Midbrain (tissue), 1 donor: ENCODE data around the gene TJP3.

Source experiments
- DNase-seq: peaks from one replicate; lab custom pipeline; 2025; lab: John Stamatoyannopoulos, UW

The TJP3 gene

DNA sequence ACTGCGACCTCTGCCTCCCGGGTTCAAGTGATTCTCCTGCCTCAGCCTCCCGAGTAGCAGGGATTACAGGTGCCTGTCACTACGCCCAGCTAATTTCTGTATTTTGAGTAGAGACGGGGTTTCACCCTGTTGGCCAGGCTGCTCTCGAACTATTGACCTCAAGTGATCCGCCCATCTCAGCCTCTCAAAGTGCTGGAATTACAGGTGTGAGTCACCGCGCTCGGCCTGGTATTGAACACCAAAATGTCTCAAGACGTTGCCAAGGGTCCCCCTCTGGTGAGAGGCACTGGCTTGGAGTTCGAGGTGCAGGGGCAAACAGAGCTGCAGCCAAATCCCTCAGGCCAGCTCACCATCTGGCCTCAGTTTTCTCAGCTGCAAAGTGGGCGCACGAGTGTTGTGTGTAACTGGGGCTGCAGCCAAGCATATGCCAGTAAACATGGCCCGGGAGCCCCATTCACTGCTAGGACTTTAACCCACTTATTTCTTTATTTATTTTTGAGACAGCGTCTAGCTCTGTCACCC, 8.0 kb downstream of the TJP3 start:
- DNase-seq: no peak

GRCh38 chr19:3719868-3720267, 11.7 kb downstream of the TJP3 start:
- no peak for DNase-seq

DNA sequence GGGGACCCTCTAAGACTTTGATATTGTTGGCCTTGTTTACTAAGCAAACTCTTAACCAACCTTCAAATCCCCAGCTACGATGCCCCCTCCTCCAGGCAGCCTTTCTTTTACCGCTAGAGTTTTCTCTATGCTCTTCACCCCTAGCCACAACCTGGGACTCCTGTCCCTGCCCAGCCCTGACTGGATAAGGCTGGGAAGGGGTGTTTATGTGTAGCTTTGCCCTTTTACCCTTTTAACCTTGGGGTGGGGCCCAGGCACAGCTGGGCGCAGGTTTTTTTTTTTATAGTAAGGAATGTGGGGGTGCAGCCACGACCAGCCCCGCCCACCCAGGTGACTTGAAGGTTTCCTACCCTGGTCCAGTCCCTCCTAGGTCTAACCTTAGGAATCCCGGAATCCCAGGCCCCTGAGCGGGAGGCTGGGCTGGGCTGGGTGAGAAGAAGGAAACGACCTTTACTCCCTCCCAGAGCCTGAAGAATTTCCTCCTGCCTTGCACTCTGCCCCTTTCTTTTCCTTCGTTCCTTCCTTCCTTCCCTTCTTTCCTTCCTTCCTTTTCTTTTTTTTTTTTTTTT, 12.2 kb downstream of the TJP3 start:
- DNase-seq: no peak

GRCh38 chr19:3721131-3721886, 13.1 kb downstream of the TJP3 start:
- DNase-seq: peak; percentile 33

- no peak for DNase-seq
Measured at GRCh38 chr19:3721887-3722442, 13.8 kb downstream of the TJP3 start.

DNA sequence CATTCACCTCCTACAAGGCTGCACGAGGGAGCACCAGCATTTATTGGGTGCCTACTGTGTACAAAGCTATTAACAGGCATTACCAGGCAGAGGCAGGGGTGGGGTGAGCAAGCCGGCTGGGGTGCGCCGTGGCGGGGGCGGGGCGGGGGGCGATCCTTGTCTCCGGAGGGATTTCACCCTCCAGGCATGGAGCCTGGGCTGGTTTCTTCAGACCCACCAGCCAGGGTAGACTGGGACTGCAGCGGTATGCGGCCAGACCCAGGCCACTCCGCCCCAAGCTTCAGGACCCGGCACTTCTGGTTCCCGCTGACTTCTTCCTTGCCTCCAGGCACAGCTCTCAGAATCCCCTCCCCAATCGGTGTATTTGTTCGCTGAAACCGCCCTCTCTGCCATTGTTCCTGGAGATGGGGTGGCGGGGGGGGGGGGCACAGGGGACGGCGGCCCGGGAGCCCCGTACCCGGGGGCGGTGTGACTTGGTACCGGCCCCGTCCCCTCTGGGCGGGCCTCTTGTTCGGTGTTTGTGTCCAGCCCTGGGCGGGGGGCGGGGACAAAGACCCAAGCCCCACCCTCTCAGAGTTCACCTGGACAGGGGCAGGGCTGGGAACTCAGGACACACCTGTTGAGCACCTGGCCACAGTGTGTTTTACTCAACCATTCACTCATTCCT, 14.4 kb downstream of the TJP3 start:
- DNase-seq: no peak

DNA sequence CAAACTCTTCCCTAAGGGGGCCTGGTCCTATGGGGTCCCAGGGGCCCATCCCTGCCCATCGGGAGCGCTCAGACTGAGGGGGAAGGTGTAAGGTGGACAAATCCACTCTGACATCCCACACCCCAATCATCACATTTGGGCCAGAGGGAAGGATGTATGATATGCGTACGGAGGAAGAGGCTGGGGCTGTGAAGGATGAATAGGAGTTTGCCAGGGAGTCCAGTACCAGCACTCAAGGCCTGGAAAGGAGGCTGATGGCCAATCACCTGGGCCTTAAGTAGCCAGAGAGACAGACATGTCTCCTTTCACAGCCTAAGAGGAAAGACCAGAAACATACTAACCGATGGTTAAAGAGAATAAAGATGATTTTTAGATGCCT, 14.9 kb downstream of the TJP3 start:
- no peak for DNase-seq

DNA sequence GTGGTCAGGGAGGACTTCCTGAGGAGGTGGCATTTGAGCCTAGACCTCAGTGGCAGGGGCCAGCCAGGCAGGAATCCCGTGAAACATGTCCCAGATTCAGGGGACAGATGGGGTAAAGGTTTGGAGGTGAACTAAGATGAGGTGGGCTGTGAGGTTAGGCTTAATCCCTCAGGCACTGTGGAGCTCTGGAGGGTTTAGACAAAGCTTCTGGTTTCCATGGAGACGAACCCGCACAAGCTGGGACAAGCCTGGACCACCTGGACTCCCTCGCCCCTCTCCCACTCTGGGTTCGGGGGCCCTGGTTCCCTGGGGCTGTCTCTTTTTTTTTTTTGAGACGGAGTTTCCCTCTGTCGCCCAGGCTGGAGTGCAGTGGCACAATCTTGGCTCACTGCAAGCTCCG, 15.7 kb downstream of the TJP3 start:
- DNase-seq: no peak

DNA sequence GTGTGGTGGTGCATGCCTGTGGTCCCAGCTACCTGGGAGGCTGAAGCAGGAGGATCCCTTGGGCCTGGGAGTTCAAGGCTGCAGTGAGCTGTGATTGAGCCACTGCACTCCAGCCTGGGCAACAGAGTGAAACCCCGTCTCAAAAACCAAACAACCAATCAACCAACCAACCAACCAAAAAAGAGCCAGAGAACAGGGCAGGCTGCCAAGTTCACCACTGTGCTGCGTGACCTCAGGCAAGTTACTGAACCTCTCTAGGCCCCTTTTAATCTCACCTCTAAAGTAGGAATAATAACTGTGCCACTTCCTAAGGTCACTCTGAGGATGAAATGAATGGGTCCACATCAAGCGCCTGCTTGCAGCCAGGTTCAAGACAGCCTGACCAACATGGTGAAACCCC, 16.9 kb downstream of the TJP3 start:
- no peak for DNase-seq

DNA sequence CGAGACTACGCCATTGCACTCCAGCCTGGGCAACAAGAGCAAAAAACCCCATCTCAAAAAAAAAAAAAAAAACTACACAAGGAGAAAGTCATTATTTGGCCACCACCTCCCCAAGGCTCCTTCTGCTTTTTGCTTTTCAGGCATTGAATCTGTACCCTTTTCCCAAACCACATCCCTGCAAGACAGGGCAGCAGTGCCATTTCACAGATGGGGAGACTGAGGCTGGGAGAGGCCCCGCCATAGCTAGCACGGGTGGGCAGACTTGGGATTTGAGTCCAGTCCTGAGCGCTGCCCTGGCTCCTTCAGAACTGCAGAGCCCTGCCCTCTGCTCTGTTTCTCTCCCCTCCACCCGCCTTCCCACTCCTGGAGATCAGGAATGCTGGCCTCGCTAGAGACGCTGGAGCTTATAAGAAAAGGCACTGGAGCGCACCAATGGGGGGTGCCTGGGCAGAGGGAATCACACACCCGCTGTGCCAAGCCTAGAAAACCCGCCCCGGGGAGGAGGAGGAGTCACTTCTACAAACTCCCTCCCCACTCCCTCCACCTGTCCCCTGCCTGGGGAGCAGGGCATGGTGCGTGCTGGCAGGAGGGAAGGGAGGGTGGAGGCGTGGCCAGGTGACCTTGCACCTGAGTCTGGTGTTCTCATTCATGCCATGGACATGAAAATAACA, 17.6 kb downstream of the TJP3 start:
- no peak for DNase-seq

DNA sequence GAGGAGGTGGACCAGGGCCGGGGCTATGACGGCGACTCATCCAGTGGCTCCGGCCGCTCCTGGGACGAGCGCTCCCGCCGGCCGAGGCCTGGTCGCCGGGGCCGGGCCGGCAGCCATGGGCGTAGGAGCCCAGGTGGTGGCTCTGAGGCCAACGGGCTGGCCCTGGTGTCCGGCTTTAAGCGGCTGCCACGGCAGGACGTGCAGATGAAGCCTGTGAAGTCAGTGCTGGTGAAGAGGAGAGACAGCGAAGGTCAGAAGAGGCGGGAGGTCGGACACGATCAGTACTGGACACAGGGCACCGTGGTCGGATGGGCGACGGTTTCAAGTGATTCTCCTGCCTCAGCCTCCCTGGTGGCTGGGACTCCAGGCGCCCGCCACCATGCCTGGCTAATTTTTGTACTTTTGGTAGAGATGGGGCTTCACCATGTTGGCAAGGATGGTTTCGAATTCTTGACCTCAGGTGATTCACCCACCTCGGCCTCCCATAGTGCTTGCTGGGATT, 22.3 kb downstream of the TJP3 start:
- DNase-seq: no peak

DNA sequence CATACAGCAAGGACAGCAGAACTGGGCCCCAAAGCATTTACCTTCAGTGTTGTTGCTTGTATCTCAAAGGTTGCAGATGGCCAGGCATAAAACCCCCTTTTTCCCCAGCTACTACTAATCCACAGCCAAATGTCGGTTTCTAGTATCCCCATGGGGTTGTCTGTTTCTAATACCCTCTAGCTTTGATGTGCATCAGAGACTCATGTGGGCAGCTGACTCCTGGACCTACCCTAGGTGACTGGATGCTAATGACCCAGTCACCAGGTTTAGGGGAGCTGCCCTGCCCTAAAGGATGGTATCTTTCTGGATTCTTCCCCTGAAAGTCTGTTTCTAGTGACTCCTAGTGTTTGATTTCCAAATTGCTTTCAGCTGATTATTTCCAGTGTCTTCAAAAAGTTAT, 23.9 kb downstream of the TJP3 start:
- DNase-seq: no peak

GRCh38 chr19:3733549-3734309, 25.5 kb downstream of the TJP3 start:
- DNase-seq: no peak

DNA sequence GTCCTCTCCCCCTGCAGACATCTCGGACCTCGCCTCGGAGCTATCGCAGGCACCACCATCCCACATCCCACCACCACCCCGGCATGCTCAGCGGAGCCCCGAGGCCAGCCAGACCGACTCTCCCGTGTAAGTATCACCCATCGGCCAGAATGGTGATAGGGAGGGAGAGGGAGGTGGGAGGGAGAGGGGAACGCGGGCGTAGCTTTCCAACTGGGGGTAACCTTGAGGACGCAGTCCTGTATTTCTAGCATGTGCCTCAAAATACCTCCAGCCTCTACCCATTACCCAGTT, 26.1 kb downstream of the TJP3 start:
- DNase-seq: no peak

GRCh38 chr19:3736106-3736724, 28.0 kb downstream of the TJP3 start:
- no peak for DNase-seq

DNA sequence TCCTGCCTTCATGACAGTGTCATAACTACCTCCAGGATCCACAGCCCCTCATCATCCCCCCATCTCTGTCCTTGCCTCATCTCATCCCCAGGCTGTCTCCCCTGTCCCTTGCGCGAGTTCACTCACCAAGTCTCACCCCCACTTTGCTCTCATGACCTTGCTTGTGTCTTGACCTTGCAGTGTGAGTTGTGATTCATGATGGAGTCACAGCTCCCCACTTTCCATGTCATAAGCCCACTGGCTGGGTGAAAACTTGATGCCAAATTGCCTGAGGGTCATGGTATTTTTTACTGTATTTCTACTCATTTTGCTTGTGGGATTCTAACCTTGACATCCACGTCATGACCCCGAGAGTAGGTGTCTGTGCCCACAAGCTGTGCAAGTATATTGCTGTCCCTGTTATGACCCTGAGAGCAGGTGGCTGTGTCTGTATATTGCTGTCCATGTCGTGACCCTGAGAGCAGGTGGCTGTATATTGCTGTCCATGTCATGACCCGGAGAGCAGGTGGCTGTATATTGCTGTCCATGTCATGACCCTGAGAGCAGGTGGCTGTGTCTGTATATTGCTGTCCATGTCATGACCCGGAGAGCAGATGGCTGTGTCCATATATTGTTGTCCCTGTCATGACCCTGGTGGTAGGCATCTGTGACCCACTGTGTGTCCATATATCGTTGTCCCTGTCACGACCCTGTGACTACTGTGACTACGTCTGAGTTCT, 29.5 kb downstream of the TJP3 start:
- no peak for DNase-seq

- DNase-seq: no peak
Measured at GRCh38 chr19:3738477-3739220, 30.5 kb downstream of the TJP3 start.

- no peak for DNase-seq
Measured at GRCh38 chr19:3740431-3740830, 32.2 kb downstream of the TJP3 start.

DNA sequence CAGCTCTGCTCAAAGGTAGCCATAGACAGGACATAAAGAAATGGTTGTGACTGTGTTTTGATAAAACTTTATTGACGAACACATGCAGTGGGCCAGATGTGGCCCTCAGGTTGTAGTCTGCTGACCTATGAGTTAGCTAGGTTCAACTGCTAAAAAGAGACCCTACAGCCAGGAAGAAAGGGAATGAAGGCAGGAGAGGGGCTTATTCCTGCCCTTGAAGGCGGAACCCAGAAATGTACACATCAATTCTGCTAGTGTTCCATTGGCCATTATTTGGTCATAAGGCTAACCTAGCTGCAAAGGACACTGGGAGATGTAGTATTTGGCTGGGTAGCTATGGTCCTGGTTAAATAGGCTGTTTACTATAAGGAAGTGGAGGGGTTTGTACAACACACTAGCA, 35.3 kb downstream of the TJP3 start:
- no peak for DNase-seq
